DOHH2 (cell line): ENCODE data around the gene THAP4.

Experiments
- H3F3A ChIP-seq: fragments of 200-600 bp; sonication (generic), shearing (Covaris generic); 2 replicates; pipeline ENCODE4 v1.6.0; 2016; ENCODE audit warnings: antibody characterized with exemption, mild to moderate bottlenecking; ENCODE audit not compliant: control insufficient read depth, insufficient read depth
- H3K27ac ChIP-seq: fragments of 200-600 bp; sonication (generic); 2 replicates; pipeline ENCODE4 v1.5.1; 2014; ENCODE audit warnings: low read depth, mild to moderate bottlenecking, low read length, moderate library complexity
- H3K27me3 ChIP-seq: fragments of 200-600 bp; sonication (generic); 2 replicates; pipeline ENCODE4 v1.6.1; 2014; ENCODE audit warnings: mild to moderate bottlenecking, low read length, mixed read lengths; ENCODE audit not compliant: control insufficient read depth
- H3K36me3 ChIP-seq: fragments of 200-600 bp; sonication (generic); 2 replicates; pipeline ENCODE4 v1.6.1; 2014; ENCODE audit warnings: mild to moderate bottlenecking, low read length, moderate library complexity, mixed read lengths; ENCODE audit not compliant: control insufficient read depth
- H3K4me1 ChIP-seq: fragments of 200-600 bp; sonication (generic); 2 replicates; pipeline ENCODE4 v1.6.1; 2014; ENCODE audit warnings: mild to moderate bottlenecking, low read length, mixed read lengths; ENCODE audit not compliant: control insufficient read depth
- H3K4me2 ChIP-seq: fragments of 200-600 bp; sonication (generic); 2 replicates; pipeline ENCODE4 v1.6.0; 2014; ENCODE audit warnings: mild to moderate bottlenecking, low read length, moderate library complexity
- H3K4me3 ChIP-seq: fragments of 200-600 bp; sonication (generic); 2 replicates; pipeline ENCODE4 v1.5.1; 2014; ENCODE audit warnings: mild to moderate bottlenecking, low read length, mixed read lengths
- H3K79me2 ChIP-seq: fragments of 200-600 bp; sonication (generic); 2 replicates; pipeline ENCODE4 v1.6.1; 2014; ENCODE audit warnings: mild to moderate bottlenecking, low read length, mixed read lengths; ENCODE audit not compliant: control insufficient read depth
- H3K9me2 ChIP-seq: fragments of 200-600 bp; sonication (generic); replicated peaks from 2 replicates; pipeline ENCODE4 v1.6.1; 2014; ENCODE audit warnings: mild to moderate bottlenecking, low read length, mixed read lengths; ENCODE audit not compliant: control insufficient read depth
- H3K9me3 ChIP-seq: fragments of 200-600 bp; sonication (generic); 2 replicates; pipeline ENCODE4 v1.6.1; 2014; ENCODE audit warnings: antibody characterized with exemption, low read length, mixed read lengths; ENCODE audit not compliant: control insufficient read depth, insufficient read depth
- H4K20me1 ChIP-seq: fragments of 200-600 bp; sonication (generic); 2 replicates; pipeline ENCODE4 v1.6.0; 2014; ENCODE audit warnings: low read depth, mild to moderate bottlenecking, antibody characterized with exemption, low read length, moderate library complexity; ENCODE audit not compliant: control insufficient read depth, insufficient read depth
- EZH2phosphoT487 ChIP-seq: fragments of 200-600 bp; sonication (generic); IDR thresholded peaks from 2 replicates; pipeline ENCODE4 v1.6.1; 2017; ENCODE audit warnings: borderline replicate concordance, mild to moderate bottlenecking, antibody characterized with exemption, low read length, moderate library complexity, mixed read lengths
- TF ChIP-seq, protein P1 (sequence below): fragments of 200-600 bp; sonication (generic); IDR thresholded peaks from one replicate; pipeline ENCODE4 v1.5.1; 2014; ENCODE audit warnings: antibody characterized with exemption, mild to moderate bottlenecking, low read depth, low read length; ENCODE audit not compliant: poor library complexity, severe bottlenecking

Gene THAP4

DNA sequence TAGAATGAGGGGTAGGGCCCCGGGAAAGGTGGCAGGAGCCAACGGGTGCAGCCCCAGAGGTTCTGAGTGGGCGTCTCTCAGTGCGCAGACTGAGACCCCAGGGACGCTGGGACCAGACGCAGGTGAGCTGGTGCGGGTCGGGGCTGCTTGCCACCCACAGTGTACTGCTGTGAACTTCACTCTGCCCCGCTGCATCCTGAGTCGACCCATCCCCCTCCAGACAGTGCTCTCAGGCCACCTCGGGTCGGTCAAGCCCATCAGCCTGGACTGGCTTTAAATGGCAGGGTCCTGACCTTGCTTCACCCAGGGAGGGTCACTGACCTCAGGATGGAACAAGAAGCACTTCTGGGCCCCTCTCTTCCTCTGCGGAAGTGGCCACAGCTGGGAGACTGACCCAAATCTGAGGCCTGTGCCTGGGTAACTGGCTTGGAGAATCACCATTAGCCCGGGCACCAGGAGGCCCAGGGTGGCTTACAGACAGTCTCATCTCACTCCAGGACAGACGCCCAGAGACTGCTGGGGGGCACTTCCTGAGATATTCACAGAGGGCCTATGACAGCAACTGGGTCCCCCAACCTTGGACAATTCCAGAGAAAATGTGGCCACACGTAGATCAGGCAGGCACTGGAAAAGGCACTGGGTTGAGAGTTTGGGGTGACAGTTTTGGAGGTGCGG is 102.1 kb downstream of the THAP4 start:
- Histone ChIP-seq H3K4me1 (no peaks in the 10 kb centered on the region), H3K9me2 (no peaks in the 10 kb centered on the region), H3K4me3 (no peak overlapping the region), H3K79me2 (no peaks in the 10 kb centered on the region), H3K9me3 (no peaks in the 10 kb centered on the region), H3K27ac (no peak overlapping the region), H3F3A (no peaks in the 10 kb centered on the region), H3K27me3 (peaks cover 3% of the 10 kb centered on the region; the same call in 1 of the 2 replicates), H3K4me2 (no peak overlapping the region), H4K20me1 (no peaks in the 10 kb centered on the region), H3K36me3 (no peaks in the 10 kb centered on the region)
- TF ChIP-seq, protein P1, sequence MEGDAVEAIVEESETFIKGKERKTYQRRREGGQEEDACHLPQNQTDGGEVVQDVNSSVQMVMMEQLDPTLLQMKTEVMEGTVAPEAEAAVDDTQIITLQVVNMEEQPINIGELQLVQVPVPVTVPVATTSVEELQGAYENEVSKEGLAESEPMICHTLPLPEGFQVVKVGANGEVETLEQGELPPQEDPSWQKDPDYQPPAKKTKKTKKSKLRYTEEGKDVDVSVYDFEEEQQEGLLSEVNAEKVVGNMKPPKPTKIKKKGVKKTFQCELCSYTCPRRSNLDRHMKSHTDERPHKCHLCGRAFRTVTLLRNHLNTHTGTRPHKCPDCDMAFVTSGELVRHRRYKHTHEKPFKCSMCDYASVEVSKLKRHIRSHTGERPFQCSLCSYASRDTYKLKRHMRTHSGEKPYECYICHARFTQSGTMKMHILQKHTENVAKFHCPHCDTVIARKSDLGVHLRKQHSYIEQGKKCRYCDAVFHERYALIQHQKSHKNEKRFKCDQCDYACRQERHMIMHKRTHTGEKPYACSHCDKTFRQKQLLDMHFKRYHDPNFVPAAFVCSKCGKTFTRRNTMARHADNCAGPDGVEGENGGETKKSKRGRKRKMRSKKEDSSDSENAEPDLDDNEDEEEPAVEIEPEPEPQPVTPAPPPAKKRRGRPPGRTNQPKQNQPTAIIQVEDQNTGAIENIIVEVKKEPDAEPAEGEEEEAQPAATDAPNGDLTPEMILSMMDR = no peak
- no peak for TF ChIP-seq EZH2phosphoT487
